Measurements from ENCODE around the gene KMT2A.

DNA sequence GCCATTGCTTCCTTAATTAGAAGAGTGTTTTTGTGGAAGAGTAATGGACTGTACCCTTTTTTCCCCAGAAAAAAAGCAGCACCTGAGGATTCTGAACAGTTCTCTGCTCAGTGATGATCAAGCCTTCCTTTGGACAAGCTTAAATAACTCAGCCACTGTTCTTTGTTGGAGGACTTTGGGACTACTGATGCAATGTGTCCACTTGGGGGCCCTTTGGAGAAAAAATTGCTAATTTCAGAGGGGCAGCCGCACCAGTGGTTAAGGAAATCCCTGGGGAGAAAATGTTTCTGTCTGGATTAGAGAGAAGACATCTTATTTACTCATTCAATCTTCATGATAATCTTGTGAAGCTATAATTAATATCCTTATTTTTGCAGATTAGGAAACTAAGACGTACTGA, 5.3 kb upstream of the KMT2A start:
- TF ChIP-seq, protein P1, sequence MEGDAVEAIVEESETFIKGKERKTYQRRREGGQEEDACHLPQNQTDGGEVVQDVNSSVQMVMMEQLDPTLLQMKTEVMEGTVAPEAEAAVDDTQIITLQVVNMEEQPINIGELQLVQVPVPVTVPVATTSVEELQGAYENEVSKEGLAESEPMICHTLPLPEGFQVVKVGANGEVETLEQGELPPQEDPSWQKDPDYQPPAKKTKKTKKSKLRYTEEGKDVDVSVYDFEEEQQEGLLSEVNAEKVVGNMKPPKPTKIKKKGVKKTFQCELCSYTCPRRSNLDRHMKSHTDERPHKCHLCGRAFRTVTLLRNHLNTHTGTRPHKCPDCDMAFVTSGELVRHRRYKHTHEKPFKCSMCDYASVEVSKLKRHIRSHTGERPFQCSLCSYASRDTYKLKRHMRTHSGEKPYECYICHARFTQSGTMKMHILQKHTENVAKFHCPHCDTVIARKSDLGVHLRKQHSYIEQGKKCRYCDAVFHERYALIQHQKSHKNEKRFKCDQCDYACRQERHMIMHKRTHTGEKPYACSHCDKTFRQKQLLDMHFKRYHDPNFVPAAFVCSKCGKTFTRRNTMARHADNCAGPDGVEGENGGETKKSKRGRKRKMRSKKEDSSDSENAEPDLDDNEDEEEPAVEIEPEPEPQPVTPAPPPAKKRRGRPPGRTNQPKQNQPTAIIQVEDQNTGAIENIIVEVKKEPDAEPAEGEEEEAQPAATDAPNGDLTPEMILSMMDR (IDR thresholded peaks at IDR 0.05) = no peak
- TF ChIP-seq EP300 (IDR thresholded peaks at IDR 0.05) = no peak
